ENCODE measurements around the gene KIF26B.

Gene KIF26B

GRCh38 chr1:245248231-245248731 lies 93.5 kb downstream of the KIF26B start:
- DNase-seq = no peak
- in situ Hi-C loops (cut with HindIII; ENCODE audit: low pct_ligation_motif_present, low pct_unique_long_range_greater_than_20kb, low sequenced_read_pairs) = no loop called here

GRCh38 chr1:245255783-245256182 lies 101.0 kb downstream of the KIF26B start:
- in situ Hi-C loops (cut with HindIII; ENCODE audit: low pct_ligation_motif_present, low pct_unique_long_range_greater_than_20kb, low sequenced_read_pairs) = no loop called here

GRCh38 chr1:245256528-245256927 lies 101.7 kb downstream of the KIF26B start:
- no peak for DNase-seq
- in situ Hi-C loops (cut with HindIII; ENCODE audit: low pct_ligation_motif_present, low pct_unique_long_range_greater_than_20kb, low sequenced_read_pairs) = no loop called here

More at GRCh38 chr1:245255783-245256182, 101.0 kb downstream of the KIF26B start:
- DNase-seq = no peak

GRCh38 chr1:245258271-245258920 lies 103.6 kb downstream of the KIF26B start:
- DNase-seq = peak; percentile 81
- in situ Hi-C loops (cut with HindIII; ENCODE audit: low pct_ligation_motif_present, low pct_unique_long_range_greater_than_20kb, low sequenced_read_pairs) = no loop called here

GRCh38 chr1:245260110-245260882 lies 105.5 kb downstream of the KIF26B start:
- DNase-seq = peak; percentile 96
- in situ Hi-C loops (cut with HindIII; ENCODE audit: low pct_ligation_motif_present, low pct_unique_long_range_greater_than_20kb, low sequenced_read_pairs) = no loop called here

GRCh38 chr1:245260883-245261282 lies 106.1 kb downstream of the KIF26B start:
- in situ Hi-C loops (cut with HindIII; ENCODE audit: low pct_ligation_motif_present, low pct_unique_long_range_greater_than_20kb, low sequenced_read_pairs) = no loop called here
- DNase-seq = no peak

- in situ Hi-C loops (cut with HindIII; ENCODE audit: low pct_ligation_motif_present, low pct_unique_long_range_greater_than_20kb, low sequenced_read_pairs) = no loop called here
- peak; percentile 98 for DNase-seq
Observed at GRCh38 chr1:245261786-245262185, 107.0 kb downstream of the KIF26B start.

GRCh38 chr1:245263529-245264095 lies 108.8 kb downstream of the KIF26B start:
- DNase-seq = no peak
- in situ Hi-C loops (cut with HindIII; ENCODE audit: low pct_ligation_motif_present, low pct_unique_long_range_greater_than_20kb, low sequenced_read_pairs) = no loop called here

GRCh38 chr1:245264226-245264625 lies 109.4 kb downstream of the KIF26B start:
- DNase-seq = no peak
- in situ Hi-C loops (cut with HindIII; ENCODE audit: low pct_ligation_motif_present, low pct_unique_long_range_greater_than_20kb, low sequenced_read_pairs) = no loop called here

- in situ Hi-C loops (cut with HindIII; ENCODE audit: low pct_ligation_motif_present, low pct_unique_long_range_greater_than_20kb, low sequenced_read_pairs) = no loop called here
- no peak for DNase-seq
Observed at GRCh38 chr1:245266105-245266504, 111.3 kb downstream of the KIF26B start.

GRCh38 chr1:245270063-245270462 lies 115.3 kb downstream of the KIF26B start:
- in situ Hi-C loops (cut with HindIII; ENCODE audit: low pct_ligation_motif_present, low pct_unique_long_range_greater_than_20kb, low sequenced_read_pairs) = no loop called here
- no peak for DNase-seq

- DNase-seq = no peak
- in situ Hi-C loops (cut with HindIII; ENCODE audit: low pct_ligation_motif_present, low pct_unique_long_range_greater_than_20kb, low sequenced_read_pairs) = no loop called here
Observed at GRCh38 chr1:245270972-245271371, 116.2 kb downstream of the KIF26B start.

GRCh38 chr1:245272676-245273075 lies 117.9 kb downstream of the KIF26B start:
- in situ Hi-C loops (cut with HindIII; ENCODE audit: low pct_ligation_motif_present, low pct_unique_long_range_greater_than_20kb, low sequenced_read_pairs) = no loop called here
- DNase-seq = no peak

- in situ Hi-C loops (cut with HindIII; ENCODE audit: low pct_ligation_motif_present, low pct_unique_long_range_greater_than_20kb, low sequenced_read_pairs) = no loop called here
- DNase-seq = no peak
Observed at GRCh38 chr1:245276445-245276844, 121.7 kb downstream of the KIF26B start.

- in situ Hi-C loops (cut with HindIII; ENCODE audit: low pct_ligation_motif_present, low pct_unique_long_range_greater_than_20kb, low sequenced_read_pairs) = no loop called here
- DNase-seq = peak; percentile 65
Observed at GRCh38 chr1:245277276-245277675, 122.5 kb downstream of the KIF26B start.

GRCh38 chr1:245278846-245279245 lies 124.1 kb downstream of the KIF26B start:
- in situ Hi-C loops (cut with HindIII; ENCODE audit: low pct_ligation_motif_present, low pct_unique_long_range_greater_than_20kb, low sequenced_read_pairs) = no loop called here
- no peak for DNase-seq

- in situ Hi-C loops (cut with HindIII; ENCODE audit: low pct_ligation_motif_present, low pct_unique_long_range_greater_than_20kb, low sequenced_read_pairs) = no loop called here
- no peak for DNase-seq
Observed at GRCh38 chr1:245279346-245279745, 124.6 kb downstream of the KIF26B start.

- DNase-seq = no peak
- in situ Hi-C loops (cut with HindIII; ENCODE audit: low pct_ligation_motif_present, low pct_unique_long_range_greater_than_20kb, low sequenced_read_pairs) = no loop called here
Observed at GRCh38 chr1:245283001-245283400, 128.2 kb downstream of the KIF26B start.

GRCh38 chr1:245285168-245285567 lies 130.4 kb downstream of the KIF26B start:
- in situ Hi-C loops (cut with HindIII; ENCODE audit: low pct_ligation_motif_present, low pct_unique_long_range_greater_than_20kb, low sequenced_read_pairs) = no loop called here
- DNase-seq = no peak

- in situ Hi-C loops (cut with HindIII; ENCODE audit: low pct_ligation_motif_present, low pct_unique_long_range_greater_than_20kb, low sequenced_read_pairs) = no loop called here
- DNase-seq = no peak
Observed at GRCh38 chr1:245288796-245289195, 134.0 kb downstream of the KIF26B start.
